Ovary (tissue), 3 donors: ENCODE measurements around the gene TIFAB.

Source experiments
- EP300 ChIP-seq: sonication (generic); formaldehyde crosslinking; IDR thresholded peaks from one replicate; pipeline ENCODE4 v1.6.1; 2017; ENCODE audit warnings: antibody characterized with exemption
- POLR2A ChIP-seq: fragments of 450-650 bp; IDR thresholded peaks from one replicate; pipeline ENCODE4 v1.6.1; 2017; ENCODE audit warnings: antibody characterized with exemption, mild to moderate bottlenecking, moderate library complexity
- TF ChIP-seq, protein P1 (sequence below), 3 donors: fragments of 450-650 bp in 2 of 3; fragments of 200-600 bp in 1 of 3; IDR thresholded peaks; one replicate each; pipeline versions ENCODE4 v1.5.1 to v1.8.0; 2016 to 2022; ENCODE audit warnings: antibody characterized with exemption in 3 of 3, mild to moderate bottlenecking in 1 of 3
- donor health status: DM: no; HTN: no; CAD: no.

GRCh38 chr5:135450952-135451351, 1.2 kb downstream of the TIFAB start:
- TF ChIP-seq EP300 (no peak), POLR2A (no peak)
- TF ChIP-seq, protein P1, sequence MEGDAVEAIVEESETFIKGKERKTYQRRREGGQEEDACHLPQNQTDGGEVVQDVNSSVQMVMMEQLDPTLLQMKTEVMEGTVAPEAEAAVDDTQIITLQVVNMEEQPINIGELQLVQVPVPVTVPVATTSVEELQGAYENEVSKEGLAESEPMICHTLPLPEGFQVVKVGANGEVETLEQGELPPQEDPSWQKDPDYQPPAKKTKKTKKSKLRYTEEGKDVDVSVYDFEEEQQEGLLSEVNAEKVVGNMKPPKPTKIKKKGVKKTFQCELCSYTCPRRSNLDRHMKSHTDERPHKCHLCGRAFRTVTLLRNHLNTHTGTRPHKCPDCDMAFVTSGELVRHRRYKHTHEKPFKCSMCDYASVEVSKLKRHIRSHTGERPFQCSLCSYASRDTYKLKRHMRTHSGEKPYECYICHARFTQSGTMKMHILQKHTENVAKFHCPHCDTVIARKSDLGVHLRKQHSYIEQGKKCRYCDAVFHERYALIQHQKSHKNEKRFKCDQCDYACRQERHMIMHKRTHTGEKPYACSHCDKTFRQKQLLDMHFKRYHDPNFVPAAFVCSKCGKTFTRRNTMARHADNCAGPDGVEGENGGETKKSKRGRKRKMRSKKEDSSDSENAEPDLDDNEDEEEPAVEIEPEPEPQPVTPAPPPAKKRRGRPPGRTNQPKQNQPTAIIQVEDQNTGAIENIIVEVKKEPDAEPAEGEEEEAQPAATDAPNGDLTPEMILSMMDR (IDR thresholded peaks at IDR 0.05): no peak
